ENCODE data around the gene CBFA2T3.
"Not testable (repeated sequence)": the region's sequence is repeated elsewhere in the genome, so short reads cannot be mapped to it uniquely, and the experiment has no call there.

- not testable (repeated sequence) for TF ChIP-seq CTCF, POLR2A, POLR2AphosphoS5 (IDR thresholded peaks at IDR 0.05)
These were observed 31.8 kb upstream of the CBFA2T3 start for GRCh38 chr16:89008796-89009195.

Measured in gastroesophageal sphincter (tissue), 3 donors.